ENCODE measurements around the gene LILRB1. TPM values are rescaled to one million over a fixed set of nuclear protein-coding genes. Genes with fewer than 3 reads are reported as not detected.
"Not testable (repeated sequence)": the region's sequence is repeated elsewhere in the genome, so short reads cannot be mapped to it uniquely, and the experiment has no call there.

Gene LILRB1
- total and polyA plus RNA-seq, 2 of the 13 experiments (the other 11 are each of a cell fraction or from before 2014, with no cell fraction given): not detected

DNA sequence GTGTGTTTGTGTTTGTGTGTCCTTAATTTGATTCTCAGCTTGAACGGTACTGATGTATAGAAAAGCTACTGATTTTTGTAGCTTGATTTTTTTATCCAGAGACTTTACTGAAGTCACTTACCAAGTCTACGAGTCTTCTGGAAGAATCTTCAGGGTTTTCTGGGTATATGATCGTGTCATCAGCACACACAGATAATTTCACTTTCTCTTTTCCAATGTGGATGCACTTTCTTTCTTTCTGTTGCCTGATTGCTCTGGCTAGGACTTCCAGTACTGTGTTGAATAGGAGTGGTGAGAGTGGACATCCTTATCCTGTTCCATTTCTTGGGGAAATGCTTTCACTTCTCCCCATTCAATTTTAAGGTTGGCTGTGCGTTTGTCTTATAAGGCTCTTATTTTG, 7.9 kb upstream of the LILRB1 start (continued):
- TF ChIP-seq, protein P1, sequence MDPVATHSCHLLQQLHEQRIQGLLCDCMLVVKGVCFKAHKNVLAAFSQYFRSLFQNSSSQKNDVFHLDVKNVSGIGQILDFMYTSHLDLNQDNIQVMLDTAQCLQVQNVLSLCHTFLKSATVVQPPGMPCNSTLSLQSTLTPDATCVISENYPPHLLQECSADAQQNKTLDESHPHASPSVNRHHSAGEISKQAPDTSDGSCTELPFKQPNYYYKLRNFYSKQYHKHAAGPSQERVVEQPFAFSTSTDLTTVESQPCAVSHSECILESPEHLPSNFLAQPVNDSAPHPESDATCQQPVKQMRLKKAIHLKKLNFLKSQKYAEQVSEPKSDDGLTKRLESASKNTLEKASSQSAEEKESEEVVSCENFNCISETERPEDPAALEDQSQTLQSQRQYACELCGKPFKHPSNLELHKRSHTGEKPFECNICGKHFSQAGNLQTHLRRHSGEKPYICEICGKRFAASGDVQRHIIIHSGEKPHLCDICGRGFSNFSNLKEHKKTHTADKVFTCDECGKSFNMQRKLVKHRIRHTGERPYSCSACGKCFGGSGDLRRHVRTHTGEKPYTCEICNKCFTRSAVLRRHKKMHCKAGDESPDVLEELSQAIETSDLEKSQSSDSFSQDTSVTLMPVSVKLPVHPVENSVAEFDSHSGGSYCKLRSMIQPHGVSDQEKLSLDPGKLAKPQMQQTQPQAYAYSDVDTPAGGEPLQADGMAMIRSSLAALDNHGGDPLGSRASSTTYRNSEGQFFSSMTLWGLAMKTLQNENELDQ (CRISPR knock-in tag; IDR thresholded peaks at IDR 0.05; ENCODE audit: borderline replicate concordance): no peak
- no peak for TF ChIP-seq KMT2B (CRISPR knock-in tag; IDR thresholded peaks at IDR 0.05)
- no peak for TF ChIP-seq ZNF670 (CRISPR knock-in tag; IDR thresholded peaks at IDR 0.05; ENCODE audit: borderline replicate concordance)
- no peak for TF ChIP-seq ZNF660 (CRISPR knock-in tag; IDR thresholded peaks at IDR 0.05; ENCODE audit: borderline replicate concordance, low read depth)
- TF ChIP-seq, protein P2, sequence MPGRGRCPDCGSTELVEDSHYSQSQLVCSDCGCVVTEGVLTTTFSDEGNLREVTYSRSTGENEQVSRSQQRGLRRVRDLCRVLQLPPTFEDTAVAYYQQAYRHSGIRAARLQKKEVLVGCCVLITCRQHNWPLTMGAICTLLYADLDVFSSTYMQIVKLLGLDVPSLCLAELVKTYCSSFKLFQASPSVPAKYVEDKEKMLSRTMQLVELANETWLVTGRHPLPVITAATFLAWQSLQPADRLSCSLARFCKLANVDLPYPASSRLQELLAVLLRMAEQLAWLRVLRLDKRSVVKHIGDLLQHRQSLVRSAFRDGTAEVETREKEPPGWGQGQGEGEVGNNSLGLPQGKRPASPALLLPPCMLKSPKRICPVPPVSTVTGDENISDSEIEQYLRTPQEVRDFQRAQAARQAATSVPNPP (CRISPR knock-in tag; IDR thresholded peaks at IDR 0.05): no peak
- TF ChIP-seq, protein P3, sequence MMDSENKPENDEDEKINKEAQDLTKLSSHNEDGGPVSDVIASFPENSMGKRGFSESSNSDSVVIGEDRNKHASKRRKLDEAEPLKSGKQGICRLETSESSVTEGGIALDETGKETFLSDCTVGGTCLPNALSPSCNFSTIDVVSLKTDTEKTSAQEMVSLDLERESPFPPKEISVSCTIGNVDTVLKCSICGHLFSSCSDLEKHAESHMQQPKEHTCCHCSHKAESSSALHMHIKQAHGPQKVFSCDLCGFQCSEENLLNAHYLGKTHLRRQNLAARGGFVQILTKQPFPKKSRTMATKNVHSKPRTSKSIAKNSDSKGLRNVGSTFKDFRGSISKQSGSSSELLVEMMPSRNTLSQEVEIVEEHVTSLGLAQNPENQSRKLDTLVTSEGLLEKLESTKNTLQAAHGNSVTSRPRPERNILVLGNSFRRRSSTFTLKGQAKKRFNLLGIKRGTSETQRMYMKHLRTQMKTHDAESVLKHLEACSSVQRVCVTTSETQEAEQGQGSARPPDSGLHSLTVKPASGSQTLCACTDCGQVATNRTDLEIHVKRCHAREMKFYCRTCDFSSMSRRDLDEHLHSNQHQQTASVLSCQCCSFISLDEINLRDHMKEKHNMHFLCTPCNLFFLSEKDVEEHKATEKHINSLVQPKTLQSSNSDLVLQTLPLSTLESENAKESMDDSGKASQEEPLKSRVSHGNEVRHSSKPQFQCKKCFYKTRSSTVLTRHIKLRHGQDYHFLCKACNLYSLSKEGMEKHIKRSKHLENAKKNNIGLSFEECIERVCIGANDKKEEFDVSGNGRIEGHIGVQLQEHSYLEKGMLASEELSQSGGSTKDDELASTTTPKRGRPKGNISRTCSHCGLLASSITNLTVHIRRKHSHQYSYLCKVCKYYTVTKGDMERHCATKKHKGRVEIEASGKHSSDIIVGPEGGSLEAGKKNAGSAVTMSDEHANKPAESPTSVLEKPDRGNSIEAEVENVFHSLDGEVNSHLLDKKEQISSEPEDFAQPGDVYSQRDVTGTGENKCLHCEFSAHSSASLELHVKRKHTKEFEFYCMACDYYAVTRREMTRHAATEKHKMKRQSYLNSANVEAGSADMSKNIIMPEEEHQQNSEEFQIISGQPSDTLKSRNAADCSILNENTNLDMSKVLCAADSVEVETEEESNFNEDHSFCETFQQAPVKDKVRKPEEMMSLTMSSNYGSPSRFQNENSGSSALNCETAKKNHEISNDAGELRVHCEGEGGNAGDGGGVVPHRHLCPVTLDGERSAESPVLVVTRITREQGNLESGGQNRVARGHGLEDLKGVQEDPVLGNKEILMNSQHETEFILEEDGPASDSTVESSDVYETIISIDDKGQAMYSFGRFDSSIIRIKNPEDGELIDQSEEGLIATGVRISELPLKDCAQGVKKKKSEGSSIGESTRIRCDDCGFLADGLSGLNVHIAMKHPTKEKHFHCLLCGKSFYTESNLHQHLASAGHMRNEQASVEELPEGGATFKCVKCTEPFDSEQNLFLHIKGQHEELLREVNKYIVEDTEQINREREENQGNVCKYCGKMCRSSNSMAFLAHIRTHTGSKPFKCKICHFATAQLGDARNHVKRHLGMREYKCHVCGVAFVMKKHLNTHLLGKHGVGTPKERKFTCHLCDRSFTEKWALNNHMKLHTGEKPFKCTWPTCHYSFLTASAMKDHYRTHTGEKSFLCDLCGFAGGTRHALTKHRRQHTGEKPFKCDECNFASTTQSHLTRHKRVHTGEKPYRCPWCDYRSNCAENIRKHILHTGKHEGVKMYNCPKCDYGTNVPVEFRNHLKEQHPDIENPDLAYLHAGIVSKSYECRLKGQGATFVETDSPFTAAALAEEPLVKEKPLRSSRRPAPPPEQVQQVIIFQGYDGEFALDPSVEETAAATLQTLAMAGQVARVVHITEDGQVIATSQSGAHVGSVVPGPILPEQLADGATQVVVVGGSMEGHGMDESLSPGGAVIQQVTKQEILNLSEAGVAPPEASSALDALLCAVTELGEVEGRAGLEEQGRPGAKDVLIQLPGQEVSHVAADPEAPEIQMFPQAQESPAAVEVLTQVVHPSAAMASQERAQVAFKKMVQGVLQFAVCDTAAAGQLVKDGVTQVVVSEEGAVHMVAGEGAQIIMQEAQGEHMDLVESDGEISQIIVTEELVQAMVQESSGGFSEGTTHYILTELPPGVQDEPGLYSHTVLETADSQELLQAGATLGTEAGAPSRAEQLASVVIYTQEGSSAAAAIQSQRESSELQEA (CRISPR knock-in tag; IDR thresholded peaks at IDR 0.05; ENCODE audit: not compliant biosample characterization): no peak
- TF ChIP-seq SMYD3 (CRISPR knock-in tag; IDR thresholded peaks at IDR 0.05): no peak

DNA sequence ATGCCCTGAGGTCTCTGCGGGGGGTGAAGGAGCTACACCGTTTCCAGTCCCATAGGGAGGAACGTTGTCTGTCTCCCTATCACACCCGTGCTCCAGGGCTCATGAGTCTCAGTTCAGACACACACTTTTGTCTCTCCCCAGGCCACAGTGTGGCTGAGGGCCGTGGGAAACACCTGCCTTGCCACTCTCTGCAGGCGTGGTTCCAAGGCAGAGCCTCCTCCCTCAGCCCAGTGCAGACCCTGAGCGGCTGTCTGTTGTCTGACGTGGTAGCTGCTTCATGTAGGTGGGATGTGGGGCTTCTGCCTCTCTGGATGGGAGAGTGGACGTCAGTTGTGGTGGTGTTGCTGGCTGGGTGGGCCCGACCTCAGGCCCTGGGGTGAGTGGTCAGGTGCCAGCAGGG, 6.0 kb upstream of the LILRB1 start:
- H2AFZ ChIP-seq (ENCODE audit: low read length); H3K27me3 ChIP-seq (ENCODE audit: control insufficient read depth in 1 of 2, insufficient read depth in 2 of 2, low read length in 2 of 2); H3K4me3 ChIP-seq (replicated peaks in 1 of 3; ENCODE audit: insufficient read depth in 1 of 3, low read depth in 2 of 3, low read length in 3 of 3); H3K79me2 ChIP-seq (ENCODE audit: insufficient read depth, low read length); DNase-seq (ENCODE audit: low spot score); FAIRE-seq; BruUV-seq (replicated peaks); H3K9me3 ChIP-seq (ENCODE audit: low read length); in situ Hi-C loops (cut with HindIII; ENCODE audit: extremely low pct_ligation_motif_present, low pct_unique_long_range_greater_than_20kb); H4K20me1 ChIP-seq (ENCODE audit: insufficient read depth, low read length); H3K9ac ChIP-seq (ENCODE audit: insufficient read depth, low read depth, low read length); H3K27ac ChIP-seq (ENCODE audit: extremely low read length, insufficient read depth, low read length); H3K36me3 ChIP-seq (replicated peaks in 1 of 2; ENCODE audit: control insufficient read depth in 1 of 2, insufficient read depth in 2 of 2, low read length in 2 of 2); intact Hi-C loops (cut with micrococcal nuclease; ENCODE audit: unreplicated experiment); H3K4me2 ChIP-seq (ENCODE audit: low read depth, low read length); H3K4me1 ChIP-seq (ENCODE audit: insufficient read depth, low read length); ATAC-seq; POLR2A ChIA-PET; CTCF ChIA-PET (ENCODE audit: low intra/inter-chr PET ratio, low total read pairs): not testable (repeated sequence)
- 0% methylated on average over 1 of the region's 10 CpGs for WGBS (ENCODE audit: low lambda C conversion rate)

All from HepG2 (cell line).